H54 (cell line): Measurements from ENCODE around the gene UNC13B.
"Not testable (repeated sequence)": the region's sequence is repeated elsewhere in the genome, so short reads cannot be mapped to it uniquely, and the experiment has no call there.

Experiments
- DNase-seq: peaks from one replicate; pipeline ENCODE4 v3.0.0; 2011; ENCODE audit warnings: low spot score, mixed read lengths; ENCODE audit not compliant: insufficient read length
- FAIRE-seq: peaks from 3 replicates; lab custom pipeline; 2011; peaks lifted over from hg19 to GRCh38; lab: Jason Lieb, UNC
- POLR2A ChIP-seq: IDR thresholded peaks from 2 replicates; pipeline ENCODE4 v1.6.1; 2011; ENCODE audit warnings: low read depth, mild to moderate bottlenecking, low read length

UNC13B gene

GRCh38 chr9:35180801-35181200 is 19.0 kb downstream of the UNC13B start:
- DNase-seq = no peak
- TF ChIP-seq POLR2A = no peak
- FAIRE-seq = no peak

- not testable (repeated sequence) for DNase-seq, FAIRE-seq
Observed at GRCh38 chr9:35182401-35182800, 20.6 kb downstream of the UNC13B start.

- not testable (repeated sequence) for FAIRE-seq, DNase-seq
Observed at GRCh38 chr9:35182996-35183754, 21.4 kb downstream of the UNC13B start.

GRCh38 chr9:35183755-35184480 is 22.1 kb downstream of the UNC13B start:
- DNase-seq, FAIRE-seq: not testable (repeated sequence)

GRCh38 chr9:35186524-35186923 is 24.7 kb downstream of the UNC13B start:
- no peak for FAIRE-seq
- DNase-seq = no peak
- no peak for TF ChIP-seq POLR2A

- no peak for TF ChIP-seq POLR2A
- no peak for FAIRE-seq
- DNase-seq = no peak
Observed at GRCh38 chr9:35190203-35190602, 28.4 kb downstream of the UNC13B start.

- no peak for FAIRE-seq
- DNase-seq = no peak
- TF ChIP-seq POLR2A = no peak
Observed at GRCh38 chr9:35191105-35191504, 29.3 kb downstream of the UNC13B start.

GRCh38 chr9:35193762-35194161 is 32.0 kb downstream of the UNC13B start:
- DNase-seq (no peak), FAIRE-seq (no peak)
- no peak for TF ChIP-seq POLR2A

GRCh38 chr9:35195683-35196082 is 33.9 kb downstream of the UNC13B start:
- no peak for TF ChIP-seq POLR2A
- FAIRE-seq (no peak), DNase-seq (no peak)

GRCh38 chr9:35198191-35198590 is 36.4 kb downstream of the UNC13B start:
- DNase-seq = no peak
- no peak for FAIRE-seq
- TF ChIP-seq POLR2A = no peak

GRCh38 chr9:35203528-35203927 is 41.7 kb downstream of the UNC13B start:
- FAIRE-seq (no peak), DNase-seq (no peak)

GRCh38 chr9:35205340-35205739 is 43.5 kb downstream of the UNC13B start:
- no peak for TF ChIP-seq POLR2A
- FAIRE-seq = no peak
- no peak for DNase-seq

More at GRCh38 chr9:35203528-35203927, 41.7 kb downstream of the UNC13B start:
- TF ChIP-seq POLR2A = no peak

GRCh38 chr9:35211854-35212253 is 50.0 kb downstream of the UNC13B start:
- no peak for DNase-seq
- no peak for FAIRE-seq
- no peak for TF ChIP-seq POLR2A

GRCh38 chr9:35220659-35221338 is 59.0 kb downstream of the UNC13B start:
- no peak for DNase-seq
- FAIRE-seq = no peak
- TF ChIP-seq POLR2A = no peak
